Measurements from ENCODE around the gene FURIN.

The FURIN gene

DNA sequence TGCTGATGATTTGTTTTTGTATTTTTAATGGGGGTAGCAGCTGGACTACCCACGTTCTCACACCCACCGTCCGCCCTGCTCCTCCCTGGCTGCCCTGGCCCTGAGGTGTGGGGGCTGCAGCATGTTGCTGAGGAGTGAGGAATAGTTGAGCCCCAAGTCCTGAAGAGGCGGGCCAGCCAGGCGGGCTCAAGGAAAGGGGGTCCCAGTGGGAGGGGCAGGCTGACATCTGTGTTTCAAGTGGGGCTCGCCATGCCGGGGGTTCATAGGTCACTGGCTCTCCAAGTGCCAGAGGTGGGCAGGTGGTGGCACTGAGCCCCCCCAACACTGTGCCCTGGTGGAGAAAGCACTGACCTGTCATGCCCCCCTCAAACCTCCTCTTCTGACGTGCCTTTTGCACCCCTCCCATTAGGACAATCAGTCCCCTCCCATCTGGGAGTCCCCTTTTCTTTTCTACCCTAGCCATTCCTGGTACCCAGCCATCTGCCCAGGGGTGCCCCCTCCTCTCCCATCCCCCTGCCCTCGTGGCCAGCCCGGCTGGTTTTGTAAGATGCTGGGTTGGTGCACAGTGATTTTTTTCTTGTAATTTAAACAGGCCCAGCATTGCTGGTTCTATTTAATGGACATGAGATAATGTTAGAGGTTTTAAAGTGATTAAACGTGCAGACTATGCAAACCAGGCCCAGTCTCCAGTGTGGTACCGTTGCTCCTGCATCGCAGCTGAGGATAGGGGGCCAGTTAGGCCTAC lies 14.6 kb downstream of the FURIN start:
- DNase-seq (ENCODE audit: low read depth), result no peak
- in situ Hi-C loops (cut with HindIII; ENCODE audit: low sequenced_read_pairs), result no loop called here
- TF ChIP-seq, protein P1, sequence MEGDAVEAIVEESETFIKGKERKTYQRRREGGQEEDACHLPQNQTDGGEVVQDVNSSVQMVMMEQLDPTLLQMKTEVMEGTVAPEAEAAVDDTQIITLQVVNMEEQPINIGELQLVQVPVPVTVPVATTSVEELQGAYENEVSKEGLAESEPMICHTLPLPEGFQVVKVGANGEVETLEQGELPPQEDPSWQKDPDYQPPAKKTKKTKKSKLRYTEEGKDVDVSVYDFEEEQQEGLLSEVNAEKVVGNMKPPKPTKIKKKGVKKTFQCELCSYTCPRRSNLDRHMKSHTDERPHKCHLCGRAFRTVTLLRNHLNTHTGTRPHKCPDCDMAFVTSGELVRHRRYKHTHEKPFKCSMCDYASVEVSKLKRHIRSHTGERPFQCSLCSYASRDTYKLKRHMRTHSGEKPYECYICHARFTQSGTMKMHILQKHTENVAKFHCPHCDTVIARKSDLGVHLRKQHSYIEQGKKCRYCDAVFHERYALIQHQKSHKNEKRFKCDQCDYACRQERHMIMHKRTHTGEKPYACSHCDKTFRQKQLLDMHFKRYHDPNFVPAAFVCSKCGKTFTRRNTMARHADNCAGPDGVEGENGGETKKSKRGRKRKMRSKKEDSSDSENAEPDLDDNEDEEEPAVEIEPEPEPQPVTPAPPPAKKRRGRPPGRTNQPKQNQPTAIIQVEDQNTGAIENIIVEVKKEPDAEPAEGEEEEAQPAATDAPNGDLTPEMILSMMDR (IDR thresholded peaks at IDR 0.05; ENCODE audit: low read depth, low read length, missing control alignments), result no peak
- H3K4me3 ChIP-seq (ENCODE audit: low read depth, low read length), result no peak overlapping the region

DNA sequence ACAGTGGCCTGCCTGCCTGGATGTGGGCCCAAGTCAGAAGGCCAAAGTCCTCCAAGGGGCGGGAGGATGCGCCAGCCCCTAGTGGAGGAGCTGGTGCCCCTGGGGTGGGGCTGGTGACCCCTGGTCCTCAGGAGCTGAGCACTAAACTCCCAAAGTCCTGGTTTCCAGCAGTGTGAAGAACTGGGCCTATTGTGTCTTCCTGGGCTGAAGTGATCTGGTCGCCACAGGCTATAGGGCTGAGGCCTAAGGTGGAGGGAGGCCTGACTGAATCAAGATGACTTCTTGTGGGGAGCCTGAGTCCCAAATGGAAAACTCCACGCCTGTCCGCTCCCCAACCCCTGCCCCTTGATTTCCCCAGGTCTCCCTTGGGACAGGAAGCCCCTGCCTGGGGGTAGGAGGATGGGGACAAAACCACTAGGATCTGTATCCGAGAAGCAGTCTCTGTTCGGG lies 15.2 kb downstream of the FURIN start:
- peak overlapping the region; percentile 41 for H3K4me3 ChIP-seq (ENCODE audit: low read depth, low read length)
- no peak for DNase-seq (ENCODE audit: low read depth)
- TF ChIP-seq, protein P1 (IDR thresholded peaks at IDR 0.05; ENCODE audit: low read depth, low read length, missing control alignments), result no peak
- in situ Hi-C loops (cut with HindIII; ENCODE audit: low sequenced_read_pairs), result no loop called here

DNA sequence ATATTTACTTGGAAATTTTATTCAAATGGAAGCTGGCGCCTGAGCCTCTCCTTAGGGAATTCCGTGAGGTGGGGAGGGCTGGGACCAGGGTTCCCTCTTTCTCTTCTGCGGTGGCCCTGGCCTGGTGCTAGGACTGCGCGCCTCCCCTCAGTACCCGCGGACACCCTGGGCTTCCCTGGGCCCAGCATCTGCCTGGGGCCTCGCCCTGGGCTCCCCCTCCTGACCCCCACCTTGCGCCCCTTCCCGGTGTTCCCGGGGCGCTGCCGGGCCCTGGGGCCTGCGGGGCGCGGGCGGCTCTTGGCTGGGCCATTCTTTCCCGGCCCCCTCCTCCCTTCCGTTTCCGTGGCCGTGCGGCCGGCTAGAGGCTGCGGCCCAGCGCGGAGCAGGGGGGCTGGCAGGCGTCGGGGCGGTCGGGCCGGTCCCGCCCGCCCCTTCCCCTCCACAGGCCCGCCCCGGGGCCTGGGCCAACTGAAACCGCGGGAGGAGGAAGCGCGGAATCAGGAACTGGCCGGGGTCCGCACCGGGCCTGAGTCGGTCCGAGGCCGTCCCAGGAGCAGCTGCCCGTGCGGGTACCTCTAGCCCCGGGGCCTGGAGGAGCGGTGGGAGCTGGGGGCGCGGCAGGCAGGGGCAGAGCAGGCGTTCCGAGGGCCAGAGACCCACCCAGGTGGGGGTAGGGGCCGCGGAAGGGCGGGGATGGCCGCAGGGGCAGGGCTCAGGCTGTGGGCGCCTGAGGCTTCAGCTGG lies 15.8 kb downstream of the FURIN start, which contains the start of gene FES:
FES (plus strand) TSS at position 529 of the 743 bp plus-strand sequence. CDS start 542 bp downstream, outside the sequence.
- in situ Hi-C loops (cut with HindIII; ENCODE audit: low sequenced_read_pairs), result no loop called here
- TF ChIP-seq, protein P1 (IDR thresholded peaks at IDR 0.05; ENCODE audit: low read depth, low read length, missing control alignments), result no peak
- H3K4me3 ChIP-seq (ENCODE audit: low read depth, low read length), result peak within 1 kb of the TSS; percentile 41
- DNase-seq (ENCODE audit: low read depth), result no peak

DNA sequence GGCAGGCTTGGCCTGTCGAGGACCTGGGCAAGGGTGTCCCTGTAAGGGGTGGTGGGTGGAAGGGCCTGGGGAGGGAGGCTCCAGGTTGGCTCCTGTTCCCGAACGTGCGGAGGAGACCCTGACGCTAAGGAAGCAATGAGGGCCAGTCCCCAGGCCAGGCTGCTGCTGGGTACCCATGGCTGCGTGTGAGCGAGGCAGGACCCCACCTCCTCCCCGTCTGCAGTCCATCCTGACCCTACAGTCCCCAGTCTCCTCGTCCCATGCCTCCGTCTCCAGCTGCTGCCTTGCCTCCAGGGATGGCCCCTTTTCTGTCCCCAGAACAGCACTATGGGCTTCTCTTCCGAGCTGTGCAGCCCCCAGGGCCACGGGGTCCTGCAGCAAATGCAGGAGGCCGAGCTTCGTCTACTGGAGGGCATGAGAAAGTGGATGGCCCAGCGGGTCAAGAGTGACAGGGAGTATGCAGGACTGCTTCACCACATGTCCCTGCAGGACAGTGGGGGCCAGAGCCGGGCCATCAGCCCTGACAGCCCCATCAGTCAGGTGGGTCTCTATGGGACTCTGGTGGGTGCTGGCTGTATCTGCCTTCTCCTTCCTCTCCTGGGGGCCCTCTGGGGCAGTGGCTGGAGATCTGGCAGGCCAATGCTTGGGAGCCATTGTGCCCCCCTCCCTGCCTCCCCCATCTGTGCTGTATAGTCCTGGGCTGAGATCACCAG lies 16.5 kb downstream of the FURIN start:
- TF ChIP-seq, protein P1 (IDR thresholded peaks at IDR 0.05; ENCODE audit: low read depth, low read length, missing control alignments), result no peak
- in situ Hi-C loops (cut with HindIII; ENCODE audit: low sequenced_read_pairs), result no loop called here
- DNase-seq (ENCODE audit: low read depth), result no peak
- H3K4me3 ChIP-seq (ENCODE audit: low read depth, low read length), result peak overlapping the region; percentile 41

DNA sequence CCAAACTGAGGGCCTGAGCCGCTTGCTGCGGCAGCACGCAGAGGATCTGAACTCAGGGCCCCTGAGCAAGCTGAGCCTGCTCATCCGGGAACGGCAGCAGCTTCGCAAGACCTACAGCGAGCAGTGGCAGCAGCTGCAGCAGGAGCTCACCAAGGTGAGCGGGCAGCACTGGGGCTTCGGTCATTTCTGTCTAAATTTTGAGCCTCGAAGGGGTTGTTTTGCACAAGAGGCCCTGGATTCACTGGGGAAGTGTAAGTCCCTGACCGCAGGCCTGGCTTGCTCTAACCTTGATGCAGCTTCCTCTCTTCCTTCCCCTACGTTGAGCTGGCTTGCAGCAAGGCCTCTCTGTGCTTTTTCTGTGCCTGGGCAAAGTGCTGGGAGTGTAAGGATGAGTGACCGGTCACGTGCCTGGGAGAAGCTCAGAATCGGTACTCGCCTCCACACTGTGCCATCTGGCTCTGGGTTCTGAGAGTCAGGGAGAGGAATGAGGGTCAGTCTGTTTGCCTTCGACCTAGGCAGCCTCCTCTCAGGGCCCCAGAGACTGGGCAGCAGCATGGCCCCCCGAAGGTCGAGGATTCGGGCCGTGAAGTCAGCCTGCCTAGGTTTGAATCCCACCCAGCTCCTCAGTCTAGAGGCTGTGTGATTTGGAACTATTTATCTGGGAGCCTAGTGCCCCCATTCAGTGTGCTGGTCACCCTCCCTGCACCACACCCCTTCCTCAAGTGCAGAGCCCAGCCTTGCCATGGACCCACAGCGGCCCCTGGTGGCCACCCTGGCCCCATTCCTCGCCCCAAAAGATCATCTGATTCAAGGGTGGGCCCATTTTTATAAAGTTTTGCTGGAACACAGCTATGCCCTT lies 17.3 kb downstream of the FURIN start:
- TF ChIP-seq, protein P1 (IDR thresholded peaks at IDR 0.05; ENCODE audit: low read depth, low read length, missing control alignments), result peak; percentile 98
- no peak overlapping the region for H3K4me3 ChIP-seq (ENCODE audit: low read depth, low read length)
- DNase-seq (ENCODE audit: low read depth), result no peak
- in situ Hi-C loops (cut with HindIII; ENCODE audit: low sequenced_read_pairs), result no loop called here

DNA sequence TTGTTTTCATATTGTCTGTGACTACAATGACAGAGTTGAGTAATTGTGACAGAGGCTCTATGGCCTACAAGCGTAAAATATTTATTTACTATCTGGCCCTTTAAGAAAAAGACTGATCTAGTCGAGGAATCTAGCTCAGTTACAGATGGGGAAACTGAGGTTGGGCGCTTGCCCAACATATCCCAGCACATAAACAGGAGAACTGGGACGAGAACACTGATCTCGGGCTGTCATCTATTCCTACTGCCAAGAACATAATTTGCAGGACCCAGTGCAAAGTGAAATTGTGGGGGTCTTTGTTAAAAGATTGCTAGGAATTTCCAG lies 17.9 kb downstream of the FURIN start:
- no peak for DNase-seq (ENCODE audit: low read depth)
- no peak overlapping the region for H3K4me3 ChIP-seq (ENCODE audit: low read depth, low read length)
- in situ Hi-C loops (cut with HindIII; ENCODE audit: low sequenced_read_pairs), result no loop called here
- TF ChIP-seq, protein P1 (IDR thresholded peaks at IDR 0.05; ENCODE audit: low read depth, low read length, missing control alignments), result no peak
